ENCODE measurements around the gene CATSPERE. TPM values are rescaled to one million over a fixed set of nuclear protein-coding genes. Genes with fewer than 3 reads are reported as not detected.
A peak's percentile ranks its signal among the peaks of the same experiment; 100 is the strongest.

CATSPERE gene
- total and polyA plus RNA-seq, 9 of the 15 experiments (the other 6 are each of a cell fraction or from before 2014, with no cell fraction given) = 0.06 to 0.16 (median 0.09) TPM; not detected in 3

DNA sequence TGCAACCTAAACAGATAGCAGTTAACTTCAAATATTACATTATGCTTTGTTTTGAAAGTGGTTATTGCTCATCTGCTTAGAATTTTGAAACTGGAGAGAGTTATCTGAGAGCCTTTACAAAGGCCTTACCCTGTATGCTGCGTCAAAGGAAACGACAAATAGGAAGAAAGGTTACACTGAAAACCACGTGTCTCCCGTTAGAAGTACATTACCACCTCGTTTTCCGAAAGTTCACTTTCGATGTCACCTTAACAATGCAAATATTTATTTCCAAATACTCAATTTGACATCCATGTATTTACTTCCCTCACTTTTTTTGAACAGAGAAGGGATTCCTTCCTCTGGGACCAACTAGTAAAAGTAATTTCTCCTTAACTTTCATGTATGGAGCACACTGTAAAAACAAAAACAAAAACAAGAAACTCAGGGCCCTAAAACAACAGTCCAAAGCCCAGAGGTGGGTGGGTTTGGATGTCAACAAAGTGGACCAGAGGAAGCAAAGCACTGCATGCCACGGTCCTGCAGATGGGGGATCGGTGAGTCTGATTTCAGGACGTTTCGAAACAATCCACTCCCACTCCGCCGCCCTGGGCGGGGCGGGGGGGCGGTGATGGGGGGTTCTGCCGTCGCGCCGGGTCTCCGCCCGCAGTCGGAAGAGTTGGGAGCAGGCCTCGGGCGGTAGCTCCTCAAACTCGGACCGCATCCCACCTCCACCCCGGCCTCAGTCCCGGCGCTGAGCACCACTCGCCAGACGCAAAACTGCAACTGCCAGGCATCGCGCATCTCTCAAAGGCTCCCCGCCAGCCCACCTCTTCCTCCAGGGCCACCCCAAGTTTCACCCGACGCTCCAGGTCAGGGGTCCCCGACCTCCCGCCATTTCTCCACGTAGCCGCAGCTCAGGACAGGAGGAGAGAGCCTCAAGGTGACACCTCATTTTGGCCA, 10.2 kb upstream of the CATSPERE start (continued):
- no peak for TF ChIP-seq FOXJ2 (tag; IDR thresholded peaks at IDR 0.05)
- TF ChIP-seq FOXP1 (CRISPR knock-in tag; IDR thresholded peaks at IDR 0.05) = no peak
- no peak for TF ChIP-seq ZNF644 (tag; IDR thresholded peaks at IDR 0.05; ENCODE audit: low read depth)
- no peak for TF ChIP-seq COPS2 (conservative IDR thresholded peaks at IDR 0.05)
- TF ChIP-seq, protein P1, sequence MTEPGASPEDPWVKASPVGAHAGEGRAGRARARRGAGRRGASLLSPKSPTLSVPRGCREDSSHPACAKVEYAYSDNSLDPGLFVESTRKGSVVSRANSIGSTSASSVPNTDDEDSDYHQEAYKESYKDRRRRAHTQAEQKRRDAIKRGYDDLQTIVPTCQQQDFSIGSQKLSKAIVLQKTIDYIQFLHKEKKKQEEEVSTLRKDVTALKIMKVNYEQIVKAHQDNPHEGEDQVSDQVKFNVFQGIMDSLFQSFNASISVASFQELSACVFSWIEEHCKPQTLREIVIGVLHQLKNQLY (CRISPR knock-in tag; conservative IDR thresholded peaks at IDR 0.05) = no peak
- TF ChIP-seq KLF6 (CRISPR knock-in tag; IDR thresholded peaks at IDR 0.05; ENCODE audit: borderline replicate concordance) = no peak
- no peak for TF ChIP-seq EP300 (IDR thresholded peaks at IDR 0.05; ENCODE audit: low read length)
- no peak for TF ChIP-seq SAFB2 (IDR thresholded peaks at IDR 0.05; ENCODE audit: borderline replicate concordance, low read depth, low read length, severe bottlenecking)
- TF ChIP-seq RUNX1 (IDR thresholded peaks at IDR 0.05; ENCODE audit: low read depth) = no peak
- TF ChIP-seq, protein P2, sequence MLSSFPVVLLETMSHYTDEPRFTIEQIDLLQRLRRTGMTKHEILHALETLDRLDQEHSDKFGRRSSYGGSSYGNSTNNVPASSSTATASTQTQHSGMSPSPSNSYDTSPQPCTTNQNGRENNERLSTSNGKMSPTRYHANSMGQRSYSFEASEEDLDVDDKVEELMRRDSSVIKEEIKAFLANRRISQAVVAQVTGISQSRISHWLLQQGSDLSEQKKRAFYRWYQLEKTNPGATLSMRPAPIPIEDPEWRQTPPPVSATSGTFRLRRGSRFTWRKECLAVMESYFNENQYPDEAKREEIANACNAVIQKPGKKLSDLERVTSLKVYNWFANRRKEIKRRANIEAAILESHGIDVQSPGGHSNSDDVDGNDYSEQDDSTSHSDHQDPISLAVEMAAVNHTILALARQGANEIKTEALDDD (IDR thresholded peaks at IDR 0.05) = no peak
- TF ChIP-seq SIN3A (IDR thresholded peaks at IDR 0.05; ENCODE audit: borderline replicate concordance in 2 of 2, control insufficient read depth in 1 of 2, low read depth in 2 of 2, low read length in 2 of 2) = peak; percentile 51 to 60; a peak in 2 of 4 replicates
- TF ChIP-seq MAZ (CRISPR knock-in tag; conservative IDR thresholded peaks at IDR 0.05 in 1 of 2, IDR thresholded peaks at IDR 0.05 in 1 of 2) = peak; percentile 4 to 40; a peak in 2 of 4 replicates
- TF ChIP-seq, protein P3, sequence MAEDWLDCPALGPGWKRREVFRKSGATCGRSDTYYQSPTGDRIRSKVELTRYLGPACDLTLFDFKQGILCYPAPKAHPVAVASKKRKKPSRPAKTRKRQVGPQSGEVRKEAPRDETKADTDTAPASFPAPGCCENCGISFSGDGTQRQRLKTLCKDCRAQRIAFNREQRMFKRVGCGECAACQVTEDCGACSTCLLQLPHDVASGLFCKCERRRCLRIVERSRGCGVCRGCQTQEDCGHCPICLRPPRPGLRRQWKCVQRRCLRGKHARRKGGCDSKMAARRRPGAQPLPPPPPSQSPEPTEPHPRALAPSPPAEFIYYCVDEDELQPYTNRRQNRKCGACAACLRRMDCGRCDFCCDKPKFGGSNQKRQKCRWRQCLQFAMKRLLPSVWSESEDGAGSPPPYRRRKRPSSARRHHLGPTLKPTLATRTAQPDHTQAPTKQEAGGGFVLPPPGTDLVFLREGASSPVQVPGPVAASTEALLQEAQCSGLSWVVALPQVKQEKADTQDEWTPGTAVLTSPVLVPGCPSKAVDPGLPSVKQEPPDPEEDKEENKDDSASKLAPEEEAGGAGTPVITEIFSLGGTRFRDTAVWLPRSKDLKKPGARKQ (CRISPR knock-in tag; IDR thresholded peaks at IDR 0.05) = no peak
- TF ChIP-seq CBFA2T2 (conservative IDR thresholded peaks at IDR 0.05) = no peak
- TF ChIP-seq ZNF561 (CRISPR knock-in tag; conservative IDR thresholded peaks at IDR 0.05) = no peak
- TF ChIP-seq, protein P4, sequence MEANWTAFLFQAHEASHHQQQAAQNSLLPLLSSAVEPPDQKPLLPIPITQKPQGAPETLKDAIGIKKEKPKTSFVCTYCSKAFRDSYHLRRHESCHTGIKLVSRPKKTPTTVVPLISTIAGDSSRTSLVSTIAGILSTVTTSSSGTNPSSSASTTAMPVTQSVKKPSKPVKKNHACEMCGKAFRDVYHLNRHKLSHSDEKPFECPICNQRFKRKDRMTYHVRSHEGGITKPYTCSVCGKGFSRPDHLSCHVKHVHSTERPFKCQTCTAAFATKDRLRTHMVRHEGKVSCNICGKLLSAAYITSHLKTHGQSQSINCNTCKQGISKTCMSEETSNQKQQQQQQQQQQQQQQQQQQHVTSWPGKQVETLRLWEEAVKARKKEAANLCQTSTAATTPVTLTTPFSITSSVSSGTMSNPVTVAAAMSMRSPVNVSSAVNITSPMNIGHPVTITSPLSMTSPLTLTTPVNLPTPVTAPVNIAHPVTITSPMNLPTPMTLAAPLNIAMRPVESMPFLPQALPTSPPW (CRISPR knock-in tag; IDR thresholded peaks at IDR 0.05) = peak; percentile 93
- TF ChIP-seq YY1 (IDR thresholded peaks at IDR 0.05; ENCODE audit: borderline replicate concordance in 1 of 3, control insufficient read depth in 1 of 3, extremely low read depth in 1 of 3, insufficient read depth in 3 of 3, insufficient read length in 1 of 3, insufficient replicate concordance in 2 of 3, low read depth in 1 of 3, low read length in 2 of 3) = peak; percentile 20 to 91 (median 83)
- TF ChIP-seq RBM25 (IDR thresholded peaks at IDR 0.05; ENCODE audit: low read depth, low read length, severe bottlenecking) = no peak
- no peak for TF ChIP-seq SMAD2 (IDR thresholded peaks at IDR 0.05; ENCODE audit: low read depth, low read length)
- TF ChIP-seq ZNF232 (CRISPR knock-in tag; IDR thresholded peaks at IDR 0.05) = no peak
- TF ChIP-seq HDGF (IDR thresholded peaks at IDR 0.05) = no peak
